ENCODE results near the gene JAKMIP1. TPM values are rescaled to one million over a fixed set of nuclear protein-coding genes. Genes with fewer than 3 reads are reported as not detected.

Gene JAKMIP1
- total and polyA plus RNA-seq, 2 of the 13 experiments (the other 11 are each of a cell fraction or from before 2014, with no cell fraction given), result not detected

DNA sequence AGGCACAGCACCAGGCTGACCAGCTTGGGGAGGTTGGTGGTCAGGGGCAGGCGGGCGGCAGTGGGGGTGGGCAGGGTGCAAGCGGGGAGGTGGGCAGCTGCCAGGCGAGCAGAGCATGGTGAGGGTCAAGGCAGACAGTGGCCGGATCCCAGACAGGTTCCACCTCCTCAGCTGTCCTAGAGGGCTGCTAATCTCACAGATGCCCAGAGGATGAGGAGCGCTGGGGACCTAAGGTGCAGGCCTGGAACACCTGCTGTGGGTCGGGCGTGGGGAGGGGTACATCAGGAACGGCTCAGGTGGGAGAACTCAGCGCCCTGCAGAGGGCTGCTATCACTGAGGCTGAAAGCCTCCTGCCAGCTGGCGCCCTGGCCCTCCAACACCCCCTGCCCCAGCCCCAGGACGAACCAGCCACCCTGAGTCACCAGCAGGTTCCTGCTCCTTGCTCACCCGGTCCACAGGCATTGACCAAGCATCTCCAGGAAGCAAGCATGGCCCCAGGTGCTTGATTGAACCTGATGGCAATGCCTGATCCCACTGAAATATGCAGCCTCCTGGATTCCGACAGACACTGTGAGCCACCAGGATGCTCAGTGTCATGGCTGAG, 153.7 kb downstream of the JAKMIP1 start (continued):
- TF ChIP-seq, protein P1, sequence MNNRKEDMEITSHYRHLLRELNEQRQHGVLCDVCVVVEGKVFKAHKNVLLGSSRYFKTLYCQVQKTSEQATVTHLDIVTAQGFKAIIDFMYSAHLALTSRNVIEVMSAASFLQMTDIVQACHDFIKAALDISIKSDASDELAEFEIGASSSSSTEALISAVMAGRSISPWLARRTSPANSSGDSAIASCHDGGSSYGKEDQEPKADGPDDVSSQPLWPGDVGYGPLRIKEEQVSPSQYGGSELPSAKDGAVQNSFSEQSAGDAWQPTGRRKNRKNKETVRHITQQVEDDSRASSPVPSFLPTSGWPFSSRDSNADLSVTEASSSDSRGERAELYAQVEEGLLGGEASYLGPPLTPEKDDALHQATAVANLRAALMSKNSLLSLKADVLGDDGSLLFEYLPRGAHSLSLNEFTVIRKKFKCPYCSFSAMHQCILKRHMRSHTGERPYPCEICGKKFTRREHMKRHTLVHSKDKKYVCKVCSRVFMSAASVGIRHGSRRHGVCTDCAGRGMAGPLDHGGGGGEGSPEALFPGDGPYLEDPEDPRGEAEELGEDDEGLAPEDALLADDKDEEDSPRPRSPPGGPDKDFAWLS (CRISPR knock-in tag; IDR thresholded peaks at IDR 0.05; ENCODE audit: borderline replicate concordance), result no peak
- no peak for TF ChIP-seq ZNF337 (CRISPR knock-in tag; IDR thresholded peaks at IDR 0.05; ENCODE audit: borderline replicate concordance, low read depth)
- no peak for TF ChIP-seq IKZF1 (IDR thresholded peaks at IDR 0.05)
- TF ChIP-seq MBD4 (IDR thresholded peaks at IDR 0.05; ENCODE audit: borderline replicate concordance, low read length), result no peak
- no peak for TF ChIP-seq SAFB2 (CRISPR knock-in tag; IDR thresholded peaks at IDR 0.05; ENCODE audit: borderline replicate concordance, low read depth)
- no peak for TF ChIP-seq ETV5 (CRISPR knock-in tag; IDR thresholded peaks at IDR 0.05; ENCODE audit: borderline replicate concordance)
- TF ChIP-seq HNRNPK (IDR thresholded peaks at IDR 0.05; ENCODE audit: low read depth, low read length, poor library complexity, severe bottlenecking), result no peak
- no peak for TF ChIP-seq PRMT3 (CRISPR knock-in tag; IDR thresholded peaks at IDR 0.05; ENCODE audit: borderline replicate concordance, low read depth)
- no peak for TF ChIP-seq PCBP1 (IDR thresholded peaks at IDR 0.05; ENCODE audit: borderline replicate concordance, low read depth, low read length)
- TF ChIP-seq FOXK1 (CRISPR knock-in tag; IDR thresholded peaks at IDR 0.05; ENCODE audit: borderline replicate concordance, low read depth), result no peak
- TF ChIP-seq SALL1 (CRISPR knock-in tag; IDR thresholded peaks at IDR 0.05), result no peak

GRCh38 chr4:6044805-6045204, 155.5 kb downstream of the JAKMIP1 start:
- intact Hi-C loops (cut with micrococcal nuclease; ENCODE audit: unreplicated experiment), result no loop called here
- H3K9me3 ChIP-seq (ENCODE audit: low read length), result no peaks in the 10 kb centered on the region
- H3K4me1 ChIP-seq (ENCODE audit: insufficient read depth, low read length), result no peaks in the 10 kb centered on the region
- no peak overlapping the region for H2AFZ ChIP-seq (ENCODE audit: low read length)
- ChIA-PET CTCF (ENCODE audit: low intra/inter-chr PET ratio, low total read pairs) (no interaction called here), POLR2A (no interaction called here)
- in situ Hi-C loops (cut with HindIII; ENCODE audit: extremely low pct_ligation_motif_present, low pct_unique_long_range_greater_than_20kb), result no loop called here
- peak; percentile 56 for ATAC-seq
- DNase-seq (ENCODE audit: low spot score), result no peak
- H3K36me3 ChIP-seq (replicated peaks in 1 of 2; ENCODE audit: control insufficient read depth in 1 of 2, insufficient read depth in 2 of 2, low read length in 2 of 2), result no peaks in the 10 kb centered on the region
- no TSS peak for BruUV-seq (replicated peaks)
- no peak overlapping the region for H3K9ac ChIP-seq (ENCODE audit: insufficient read depth, low read depth, low read length)
- TF ChIP-seq HNRNPK (IDR thresholded peaks at IDR 0.05; ENCODE audit: low read depth, low read length, poor library complexity, severe bottlenecking) (no peak), TAF1 (CRISPR knock-in tag; IDR thresholded peaks at IDR 0.05) (no peak), CTCF (CRISPR knock-in tag; IDR thresholded peaks at IDR 0.05) (peak; percentile 27; the same call in 1 of the 2 replicates)
- no peak overlapping the region for H3K4me3 ChIP-seq (replicated peaks in 1 of 3; ENCODE audit: insufficient read depth in 1 of 3, low read depth in 2 of 3, low read length in 3 of 3)
- WGBS (ENCODE audit: low lambda C conversion rate), result 0% methylated on average over 3 of the region's 9 CpGs
- H4K20me1 ChIP-seq (ENCODE audit: insufficient read depth, low read length), result no peaks in the 10 kb centered on the region
- FAIRE-seq, result no peak
- H3K79me2 ChIP-seq (ENCODE audit: insufficient read depth, low read length), result no peaks in the 10 kb centered on the region
- peaks cover 10 to 55% of the 10 kb centered on the region in 2 experiments; a peak in 3 of 5 replicates for H3K27me3 ChIP-seq (ENCODE audit: control insufficient read depth in 1 of 2, insufficient read depth in 2 of 2, low read length in 2 of 2)
- no peak overlapping the region for H3K27ac ChIP-seq (ENCODE audit: extremely low read length, insufficient read depth, low read length)
- no peak overlapping the region for H3K4me2 ChIP-seq (ENCODE audit: low read depth, low read length)
